Fibroblast of skin of left quadriceps (primary cell): ENCODE measurements around the gene KRI1.
A peak's percentile ranks its signal among the peaks of the same experiment; 100 is the strongest.

Source experiments
- DNase-seq, 2 experiments: peaks; one replicate each; pipeline ENCODE4 v3.0.0-alpha.2; 2013; ENCODE audit warnings: low read depth in 2 of 2

Gene KRI1

GRCh38 chr19:10565567-10566407, at the start of gene KRI1:
KRI1 (minus strand) TSS chr19:10566010; CDS start chr19:10565999, 11 bp downstream.
- peak; percentile 91 to 92 for DNase-seq

GRCh38 chr19:10612499-10613119, 46.8 kb upstream of the KRI1 start:
- DNase-seq: no peak

- DNase-seq: no peak
Measured at GRCh38 chr19:10611907-10612306, 46.1 kb upstream of the KRI1 start.

GRCh38 chr19:10604460-10604980, 38.7 kb upstream of the KRI1 start:
- no peak for DNase-seq

- DNase-seq: no peak
Measured at GRCh38 chr19:10603873-10604459, 38.2 kb upstream of the KRI1 start.

GRCh38 chr19:10603084-10603872, 37.5 kb upstream of the KRI1 start:
- no peak for DNase-seq

- DNase-seq: peak; percentile 35 to 44
Measured at GRCh38 chr19:10602330-10603083, 36.7 kb upstream of the KRI1 start.

- no peak for DNase-seq
Measured at GRCh38 chr19:10601999-10602329, 36.2 kb upstream of the KRI1 start.

GRCh38 chr19:10600149-10600548, 34.3 kb upstream of the KRI1 start:
- DNase-seq: no peak

GRCh38 chr19:10593820-10594637, 28.2 kb upstream of the KRI1 start:
- DNase-seq: no peak

- DNase-seq: no peak
Measured at GRCh38 chr19:10593148-10593547, 27.3 kb upstream of the KRI1 start.

GRCh38 chr19:10587839-10588150, 22.0 kb upstream of the KRI1 start:
- DNase-seq: no peak

GRCh38 chr19:10587022-10587838, 21.4 kb upstream of the KRI1 start, which contains the start of gene AP1M2:
AP1M2 (minus strand) TSS chr19:10587312; CDS start chr19:10587231, 81 bp downstream.
- no peak for DNase-seq

- DNase-seq: no peak
Measured at GRCh38 chr19:10586396-10586795, 20.6 kb upstream of the KRI1 start.

- DNase-seq: no peak
Measured at GRCh38 chr19:10583036-10583776, 17.4 kb upstream of the KRI1 start.

- DNase-seq: no peak
Measured at GRCh38 chr19:10582091-10582490, 16.3 kb upstream of the KRI1 start.

GRCh38 chr19:10580979-10581631, 15.3 kb upstream of the KRI1 start:
- DNase-seq: peak; percentile 68 to 71

GRCh38 chr19:10577951-10578350, 12.1 kb upstream of the KRI1 start:
- no peak for DNase-seq
